Measurements from ENCODE around the gene HDGFL2. TPM values are rescaled to one million over a fixed set of nuclear protein-coding genes. Genes with fewer than 3 reads are reported as not detected.

HDGFL2 gene
- total and polyA plus RNA-seq, 10 of the 15 experiments (the other 5 are each of a cell fraction or from before 2014, with no cell fraction given) = 0.16 to 56.9 (median 25.3) TPM

GRCh38 chr19:4515732-4516131, 43.6 kb downstream of the HDGFL2 start (continued):
- TF ChIP-seq TCF7 (IDR thresholded peaks at IDR 0.05; ENCODE audit: borderline replicate concordance) = no peak
- no peak for TF ChIP-seq NBN (IDR thresholded peaks at IDR 0.05)
- TF ChIP-seq EP300 (IDR thresholded peaks at IDR 0.05; ENCODE audit: borderline replicate concordance in 1 of 2, control insufficient read depth in 1 of 2, low read depth in 2 of 2, low read length in 2 of 2) = no peak
- no peak for TF ChIP-seq CBX5 (IDR thresholded peaks at IDR 0.05; ENCODE audit: low read depth)
- no peak for TF ChIP-seq RBBP5 (conservative IDR thresholded peaks at IDR 0.05)

- WGBS (ENCODE audit: insufficient coverage, insufficient replicate concordance, low lambda C conversion rate, missing lambda C conversion rate) = 12% methylated on average over 14 of the region's 14 CpGs
- ChIA-PET CTCF (interaction anchor here (0.8 to 1.4 kb wide), 3 partner anchors 8 to 21 kb away, joined by 3 to 5 read pairs (median 3); no protein-coding TSS in a partner anchor), RAD21 (ENCODE audit: unreplicated experiment) (no interaction called here), POLR2A (no interaction called here), SMC1A (ENCODE audit: uncharacterized antibody, unreplicated experiment) (no interaction called here)
- no peak overlapping the region for H3K9ac ChIP-seq (ENCODE audit: control insufficient read depth, insufficient read depth, low read length)
- TF ChIP-seq BCLAF1 (IDR thresholded peaks at IDR 0.05) (no peak), IRF5 (IDR thresholded peaks at IDR 0.05; ENCODE audit: borderline replicate concordance) (no peak), GATAD2B (conservative IDR thresholded peaks at IDR 0.05; ENCODE audit: low read depth) (no peak), ZSCAN29 (IDR thresholded peaks at IDR 0.05) (no peak), MEF2A (IDR thresholded peaks at IDR 0.05; ENCODE audit: insufficient read depth, low read depth, low read length) (no peak), NBN (IDR thresholded peaks at IDR 0.05) (no peak), CHD2 (IDR thresholded peaks at IDR 0.05; ENCODE audit: borderline replicate concordance, low read depth, low read length) (no peak)
- no peaks in the 10 kb centered on the region for H3K9me3 ChIP-seq (replicated peaks; ENCODE audit: control insufficient read depth, insufficient read depth, low read length)
- no peaks in the 10 kb centered on the region for H4K20me1 ChIP-seq (ENCODE audit: control insufficient read depth, insufficient read depth)
- no peaks in the 10 kb centered on the region for H3K79me2 ChIP-seq (ENCODE audit: control insufficient read depth, insufficient read depth, low read length)
- no peaks in the 10 kb centered on the region for H3K4me1 ChIP-seq (ENCODE audit: control insufficient read depth, insufficient read depth, low read length)
- no TSS peak for BruUV-seq (replicated peaks)
- H3K36me3 ChIP-seq (ENCODE audit: control insufficient read depth in 2 of 2, insufficient read depth in 2 of 2, low read length in 1 of 2) = no peaks in the 10 kb centered on the region
- ATAC-seq (no peak), DNase-seq (ENCODE audit: low read depth, low spot score) (no peak), FAIRE-seq (no peak)
- no peak overlapping the region for H3K4me2 ChIP-seq (ENCODE audit: control insufficient read depth, insufficient read depth)
- no peak overlapping the region for H3K4me3 ChIP-seq
- H3K27ac ChIP-seq (ENCODE audit: control insufficient read depth, insufficient read depth) = no peak overlapping the region
- no peak overlapping the region for H2AFZ ChIP-seq (ENCODE audit: control insufficient read depth, low read depth, low read length)
- no peaks in the 10 kb centered on the region for H3K27me3 ChIP-seq (replicated peaks in 1 of 2; ENCODE audit: control insufficient read depth in 2 of 2, insufficient read depth in 2 of 2, low read length in 1 of 2)
- intact Hi-C loops (cut with micrococcal nuclease; ENCODE audit: unreplicated experiment) = no loop called here
- in situ Hi-C loops (cut with MboI) = no loop called here
Measured at GRCh38 chr19:4516199-4516938, 44.3 kb downstream of the HDGFL2 start.

Data from GM12878 (cell line).